IMR-90 (cell line): ENCODE measurements around the gene MRC1. TPM values are rescaled to one million over a fixed set of nuclear protein-coding genes. Genes with fewer than 3 reads are reported as not detected.

Source experiments
- ATAC-seq: fragments of 200-7000 bp; cut with Tn5 transposase; 2 replicates; pipeline ENCODE4 v1.9.1; 2020; ENCODE audit warnings: low read depth, mild to moderate bottlenecking, moderate library complexity
- BruUV-seq: library from RNA; stranded (reverse); fragments of 400-500 nt; replicated peaks from 2 replicates; lab custom pipeline; 2021; lab: Mats Ljungman, UMichigan
- CTCF ChIA-PET: fragments of 300-600 bp; formaldehyde crosslinking; extraction: SDS; loops from one replicate; lab custom pipeline; 2021; ENCODE audit warnings: antibody characterized with exemption; lab: Yijun Ruan, JAX
- POLR2A ChIA-PET: fragments of 300-600 bp; sonication (Branson Sonifier 250); formaldehyde crosslinking; loops from one replicate; lab custom pipeline; 2022; ENCODE audit warnings: antibody characterized with exemption; ENCODE audit not compliant: unreplicated experiment; lab: Charles Lee
- DNase-seq: peaks from one replicate; pipeline ENCODE4 v3.0.0; 2013
- H2AFZ ChIP-seq: replicated peaks from 2 replicates; pipeline ENCODE3; 2013; ENCODE audit warnings: low read length, mild to moderate bottlenecking; ENCODE audit not compliant: poor library complexity
- H2AK5ac ChIP-seq: 2 replicates; pipeline ENCODE4 v1.6.1; 2013; ENCODE audit warnings: low read depth, low read length, inconsistent platforms
- H2AK9ac ChIP-seq: replicated peaks from 2 replicates; pipeline ENCODE3; 2013; ENCODE audit warnings: mild to moderate bottlenecking, low read depth, low read length, moderate library complexity; ENCODE audit not compliant: poor library complexity
- H2BK120ac ChIP-seq: 2 replicates; pipeline ENCODE4 v1.6.1; 2013; ENCODE audit warnings: low read depth, low read length, inconsistent platforms
- H2BK15ac ChIP-seq: 3 replicates; pipeline ENCODE4 v1.6.1; 2013; ENCODE audit warnings: low read depth, low read length, inconsistent platforms
- H2BK20ac ChIP-seq: 2 replicates; pipeline ENCODE4 v1.6.1; 2013; ENCODE audit warnings: low read depth, mild to moderate bottlenecking, inconsistent platforms, low read length, moderate library complexity
- H2BK5ac ChIP-seq: 2 replicates; pipeline ENCODE4 v1.6.1; 2013; ENCODE audit warnings: mild to moderate bottlenecking, low read depth, low read length, inconsistent platforms; ENCODE audit not compliant: poor library complexity, severe bottlenecking
- H3K14ac ChIP-seq: replicated peaks from 2 replicates; pipeline ENCODE4 v1.6.1; 2013; ENCODE audit warnings: low read depth, low read length, inconsistent platforms
- H3K18ac ChIP-seq: 2 replicates; pipeline ENCODE4 v1.6.1; 2013; ENCODE audit warnings: low read depth, low read length, control low read depth
- H3K23ac ChIP-seq: 2 replicates; pipeline ENCODE4 v1.6.1; 2013; ENCODE audit warnings: low read depth, low read length, inconsistent platforms
- H3K27ac ChIP-seq: 2 replicates; pipeline ENCODE4 v1.5.1; 2013; ENCODE audit warnings: mild to moderate bottlenecking, control low read depth, low read length; ENCODE audit not compliant: insufficient read depth
- H3K27me3 ChIP-seq: 2 replicates; pipeline ENCODE4 v1.6.1; 2013; ENCODE audit warnings: low read length; ENCODE audit not compliant: control insufficient read depth, insufficient read depth
- H3K36me3 ChIP-seq: 2 replicates; pipeline ENCODE4 v1.6.1; 2013; ENCODE audit warnings: low read length, mixed read lengths; ENCODE audit not compliant: control insufficient read depth, insufficient read depth
- H3K4ac ChIP-seq: 2 replicates; pipeline ENCODE4 v1.6.1; 2013; ENCODE audit warnings: low read depth, low read length, inconsistent platforms
- H3K4me1 ChIP-seq: 2 replicates; pipeline ENCODE4 v1.6.1; 2013; ENCODE audit warnings: low read length, mixed read lengths; ENCODE audit not compliant: control insufficient read depth, insufficient read depth
- H3K4me2 ChIP-seq: 2 replicates; pipeline ENCODE4 v1.6.1; 2013; ENCODE audit warnings: low read depth, mild to moderate bottlenecking, control low read depth, low read length, moderate library complexity
- H3K4me3 ChIP-seq: 2 replicates; pipeline ENCODE4 v1.5.1; 2013; ENCODE audit warnings: low read depth, mild to moderate bottlenecking, control low read depth, low read length, moderate library complexity; ENCODE audit not compliant: insufficient read depth
- H3K56ac ChIP-seq: 2 replicates; pipeline ENCODE4 v1.6.1; 2013; ENCODE audit warnings: low read length, inconsistent platforms; ENCODE audit not compliant: insufficient read depth; ENCODE audit errors: extremely low read depth
- H3K79me1 ChIP-seq, 2 experiments: 2 replicates each; pipeline ENCODE4 v1.6.1; 2013; ENCODE audit warnings: low read length in 2 of 2, inconsistent platforms in 1 of 2, low read depth in 1 of 2
- H3K9ac ChIP-seq: 2 replicates; pipeline ENCODE4 v1.6.1; 2013; ENCODE audit warnings: low read depth, low read length, control low read depth
- H3K9me1 ChIP-seq: 2 replicates; pipeline ENCODE4 v1.6.1; 2013; ENCODE audit warnings: low read length, inconsistent platforms; ENCODE audit not compliant: insufficient read depth
- H3K9me3 ChIP-seq: 2 replicates; pipeline ENCODE4 v1.6.1; 2013; ENCODE audit warnings: low read length; ENCODE audit not compliant: control insufficient read depth, insufficient read depth
- H4K20me1 ChIP-seq: 2 replicates; pipeline ENCODE4 v1.6.1; 2013; ENCODE audit warnings: low read length, inconsistent platforms; ENCODE audit not compliant: insufficient read depth
- H4K5ac ChIP-seq: 2 replicates; pipeline ENCODE4 v1.6.1; 2013; ENCODE audit warnings: mild to moderate bottlenecking, low read depth, low read length, control low read depth
- H4K8ac ChIP-seq, 2 experiments: 2 replicates each; pipeline ENCODE4 v1.6.1; 2013; ENCODE audit warnings: low read depth in 2 of 2, low read length in 2 of 2, control low read depth in 1 of 2, inconsistent platforms in 1 of 2
- H4K91ac ChIP-seq: 2 replicates; pipeline ENCODE4 v1.6.1; 2013; ENCODE audit warnings: low read depth, low read length, inconsistent platforms; ENCODE audit not compliant: insufficient read depth
- BHLHE40 ChIP-seq: fragments of 150-350 bp; IDR thresholded peaks from 2 replicates; pipeline ENCODE4 v1.6.1; 2016; ENCODE audit warnings: mild to moderate bottlenecking, low read depth, low read length
- FOS ChIP-seq: fragments of 150-350 bp; IDR thresholded peaks from 2 replicates; pipeline ENCODE4 v1.6.1; 2016; ENCODE audit warnings: low read depth, low read length
- MAFK ChIP-seq: IDR thresholded peaks from 2 replicates; pipeline ENCODE4 v1.6.1; 2012; ENCODE audit warnings: low read depth, low read length, improper control_type of control experiment
- NFE2L2 ChIP-seq: fragments of 150-350 bp; IDR thresholded peaks from 2 replicates; pipeline ENCODE4 v1.6.1; 2016; ENCODE audit warnings: low read depth, mild to moderate bottlenecking, low read length
- POLR2A ChIP-seq: IDR thresholded peaks from 2 replicates; pipeline ENCODE4 v1.6.1; 2012; ENCODE audit warnings: mild to moderate bottlenecking, low read depth, low read length
- WGBS, 2 experiments: methylation state at CpG; one replicate each; pipeline versions ENCODE4 v1.1.5 to v1.1.7; 2013; ENCODE audit warnings: missing lambda C conversion rate in 2 of 2; ENCODE audit not compliant: insufficient read length in 1 of 2; ENCODE audit errors: extremely low coverage in 2 of 2; 5-methylcytosine and 5-hydroxymethylcytosine counted together
- dilution Hi-C: fragments of 300-500 bp; cut with HindIII; formaldehyde crosslinking; loops from one replicate; pipeline ENCODE4 v1.14.3; 2018; ENCODE audit warnings: low sequenced_read_pairs; ENCODE audit not compliant: unreplicated experiment
- in situ Hi-C: fragments of 300-500 bp; cut with MboI; formaldehyde crosslinking; loops from 3 replicates; pipeline ENCODE4 v1.14.3; 2019; ENCODE audit warnings: low sequenced_read_pairs, inconsistent platforms, mixed read lengths
- intact Hi-C: fragments of 100-400 bp; cut with micrococcal nuclease; formaldehyde crosslinking; loops from 2 replicates; pipeline ENCODE4 v1.10.0; 2022
- polyA plus RNA-seq, 3 experiments: library from polyadenylated mRNA; depleted of rRNA; stranded (reverse); fragments of >200 nt; gene quantifications; 2 replicates each; pipeline ENCODE4 v1.2.3, GENCODE V29; 2012; ENCODE audit warnings: low replicate concordance in 1 of 3
- total RNA-seq: library from RNA; depleted of rRNA; stranded (reverse); fragments of >200 nt; gene quantifications from 2 replicates; pipeline ENCODE4 v1.2.3, GENCODE V29; 2012
- TF ChIP-seq, protein P1 (sequence below): fragments of 150-350 bp; IDR thresholded peaks from 2 replicates; pipeline ENCODE4 v1.6.1; 2016; ENCODE audit warnings: low read depth, mild to moderate bottlenecking, low read length, moderate library complexity, borderline replicate concordance

The MRC1 gene
- total and polyA plus RNA-seq, 2 of the 4 experiments (the other 2 are of a cell fraction), result not detected

- intact Hi-C loops (no loop called here), in situ Hi-C loops (no loop called here), dilution Hi-C loops (no loop called here)
- Histone ChIP-seq H4K5ac (no peak overlapping the region), H3K9me3 (no peaks in the 10 kb centered on the region), H2BK15ac (no peak overlapping the region), H3K56ac (no peak overlapping the region), H3K18ac (no peak overlapping the region), H2BK120ac (no peak overlapping the region), H2BK5ac (no peak overlapping the region), H4K91ac (no peak overlapping the region), H3K4me3 (no peak overlapping the region), H3K9ac (no peak overlapping the region), H2AFZ (no peak overlapping the region), H2AK9ac (no peak overlapping the region), H2AK5ac (no peak overlapping the region), H4K20me1 (no peaks in the 10 kb centered on the region), H3K27ac (no peak overlapping the region), H3K4ac (no peak overlapping the region), H3K14ac (no peak overlapping the region), H3K9me1 (no peaks in the 10 kb centered on the region), H3K27me3 (no peaks in the 10 kb centered on the region; the same call in 1 of the 2 replicates), H4K8ac (no peak overlapping the region), H3K4me2 (no peak overlapping the region), H3K23ac (no peak overlapping the region), H3K79me1 (no peaks in the 10 kb centered on the region), H3K4me1 (no peaks in the 10 kb centered on the region), H2BK20ac (no peak overlapping the region), H3K36me3 (no peaks in the 10 kb centered on the region)
- DNase-seq (no peak), ATAC-seq (no peak)
- TF ChIP-seq NFE2L2, result no peak
- TF ChIP-seq POLR2A, result no peak
- TF ChIP-seq MAFK, result no peak
- TF ChIP-seq, protein P1, sequence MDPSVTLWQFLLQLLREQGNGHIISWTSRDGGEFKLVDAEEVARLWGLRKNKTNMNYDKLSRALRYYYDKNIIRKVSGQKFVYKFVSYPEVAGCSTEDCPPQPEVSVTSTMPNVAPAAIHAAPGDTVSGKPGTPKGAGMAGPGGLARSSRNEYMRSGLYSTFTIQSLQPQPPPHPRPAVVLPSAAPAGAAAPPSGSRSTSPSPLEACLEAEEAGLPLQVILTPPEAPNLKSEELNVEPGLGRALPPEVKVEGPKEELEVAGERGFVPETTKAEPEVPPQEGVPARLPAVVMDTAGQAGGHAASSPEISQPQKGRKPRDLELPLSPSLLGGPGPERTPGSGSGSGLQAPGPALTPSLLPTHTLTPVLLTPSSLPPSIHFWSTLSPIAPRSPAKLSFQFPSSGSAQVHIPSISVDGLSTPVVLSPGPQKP, result no peak
- no peak for TF ChIP-seq FOS
- TF ChIP-seq BHLHE40, result no peak
- no TSS peak for BruUV-seq
- ChIA-PET POLR2A (no interaction called here), CTCF (no interaction called here)
- WGBS, 2 experiments, result 86% methylated on average over 13 of the region's 17 CpGs; no CpG with 5 or more reads in 1 of the 2 experiments
These were observed 13.1 kb upstream of the MRC1 start for GRCh38 chr10:17795813-17796594.
